ENCODE measurements around the gene PPT2. TPM values are rescaled to one million over a fixed set of nuclear protein-coding genes. Genes with fewer than 3 reads are reported as not detected.

The PPT2 gene
- total and polyA plus RNA-seq, 2 experiments from 2014 or later: 8.9 to 20.6 TPM

- ATAC-seq (no peak), DNase-seq (ENCODE audit: low spot score) (no peak)
- TF ChIP-seq, protein P1, sequence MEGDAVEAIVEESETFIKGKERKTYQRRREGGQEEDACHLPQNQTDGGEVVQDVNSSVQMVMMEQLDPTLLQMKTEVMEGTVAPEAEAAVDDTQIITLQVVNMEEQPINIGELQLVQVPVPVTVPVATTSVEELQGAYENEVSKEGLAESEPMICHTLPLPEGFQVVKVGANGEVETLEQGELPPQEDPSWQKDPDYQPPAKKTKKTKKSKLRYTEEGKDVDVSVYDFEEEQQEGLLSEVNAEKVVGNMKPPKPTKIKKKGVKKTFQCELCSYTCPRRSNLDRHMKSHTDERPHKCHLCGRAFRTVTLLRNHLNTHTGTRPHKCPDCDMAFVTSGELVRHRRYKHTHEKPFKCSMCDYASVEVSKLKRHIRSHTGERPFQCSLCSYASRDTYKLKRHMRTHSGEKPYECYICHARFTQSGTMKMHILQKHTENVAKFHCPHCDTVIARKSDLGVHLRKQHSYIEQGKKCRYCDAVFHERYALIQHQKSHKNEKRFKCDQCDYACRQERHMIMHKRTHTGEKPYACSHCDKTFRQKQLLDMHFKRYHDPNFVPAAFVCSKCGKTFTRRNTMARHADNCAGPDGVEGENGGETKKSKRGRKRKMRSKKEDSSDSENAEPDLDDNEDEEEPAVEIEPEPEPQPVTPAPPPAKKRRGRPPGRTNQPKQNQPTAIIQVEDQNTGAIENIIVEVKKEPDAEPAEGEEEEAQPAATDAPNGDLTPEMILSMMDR (conservative IDR thresholded peaks at IDR 0.05; ENCODE audit: low read depth in 2 of 2): no peak
- Histone ChIP-seq H2AFZ (no peak overlapping the region), H3K79me2 (replicated peaks; ENCODE audit: insufficient read depth) (peaks cover 17% of the 10 kb centered on the region), H3K4me1 (ENCODE audit: insufficient read depth) (peaks cover 22% of the 10 kb centered on the region), H3K4me2 (no peak overlapping the region), H3K27me3 (ENCODE audit: insufficient read depth) (no peaks in the 10 kb centered on the region), H3K36me3 (ENCODE audit: insufficient read depth) (no peaks in the 10 kb centered on the region), H3K27ac (ENCODE audit: low read depth) (no peak overlapping the region), H3F3A (replicated peaks; ENCODE audit: low read depth) (peaks cover 10% of the 10 kb centered on the region; the same call in 1 of the 2 replicates), H4K20me1 (replicated peaks; ENCODE audit: insufficient read depth) (0 out of 2 replicates have a peak, but pooled peaks cover under 1% of the 10 kb centered on the region), H3K4me3 (no peak overlapping the region), H3K9me2 (ENCODE audit: insufficient read depth) (no peaks in the 10 kb centered on the region)
- peaks cover 11% of the 10 kb centered on the region for H3K27me3 Mint-ChIP-seq (ENCODE audit: insufficient read depth, low read depth, poor library complexity)
- H3K27ac Mint-ChIP-seq: peak overlapping the region; percentile 45; the same call in 1 of the 2 replicates
- peak overlapping the region; percentile 40; the same call in 2 of the 3 replicates for H3K4me3 Mint-ChIP-seq
- peaks cover 23% of the 10 kb centered on the region for H3K4me1 Mint-ChIP-seq
- H3K9me3 Mint-ChIP-seq: no peaks in the 10 kb centered on the region
- peaks cover 5% of the 10 kb centered on the region; the same call in 2 of the 3 replicates for H3K36me3 Mint-ChIP-seq (ENCODE audit: low read depth)
Measured at GRCh38 chr6:32131439-32131948, 22.4 kb upstream of the PPT2 start.

DNA sequence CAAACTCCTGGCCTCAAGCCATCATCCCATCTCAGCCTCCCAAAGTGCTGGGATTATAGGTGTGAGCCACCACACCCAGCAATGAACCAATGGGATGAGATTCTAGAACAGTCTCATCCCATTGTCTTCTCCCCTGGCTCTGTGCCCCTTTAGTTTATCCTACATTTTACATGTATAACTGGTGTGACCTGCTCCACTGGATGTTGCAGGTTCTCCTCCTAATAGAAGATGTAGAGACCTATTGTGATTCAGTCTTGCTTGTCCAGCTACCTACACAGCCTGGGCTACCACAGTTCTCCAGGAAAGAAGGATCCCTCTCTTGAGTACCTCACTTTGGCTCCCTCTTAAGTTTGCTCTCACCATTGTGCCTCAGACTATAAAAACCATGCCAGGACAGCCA lies 21.8 kb upstream of the PPT2 start:
- Histone ChIP-seq H2AFZ (no peak overlapping the region), H3K27ac (ENCODE audit: low read depth) (no peak overlapping the region), H3K27me3 (ENCODE audit: insufficient read depth) (no peaks in the 10 kb centered on the region), H3F3A (replicated peaks; ENCODE audit: low read depth) (peaks cover 9% of the 10 kb centered on the region; the same call in 1 of the 2 replicates), H4K20me1 (replicated peaks; ENCODE audit: insufficient read depth) (no peaks in the 10 kb centered on the region), H3K4me1 (ENCODE audit: insufficient read depth) (peaks cover 18% of the 10 kb centered on the region), H3K79me2 (replicated peaks; ENCODE audit: insufficient read depth) (peaks cover 10% of the 10 kb centered on the region), H3K4me2 (no peak overlapping the region), H3K36me3 (ENCODE audit: insufficient read depth) (no peaks in the 10 kb centered on the region), H3K4me3 (no peak overlapping the region), H3K9me2 (ENCODE audit: insufficient read depth) (no peaks in the 10 kb centered on the region)
- Mint-ChIP-seq H3K4me1 (peaks cover 18% of the 10 kb centered on the region), H3K4me3 (no peak overlapping the region), H3K36me3 (ENCODE audit: low read depth) (no peaks in the 10 kb centered on the region; the same call in 2 of the 3 replicates), H3K27me3 (ENCODE audit: insufficient read depth, low read depth, poor library complexity) (peaks cover 11% of the 10 kb centered on the region), H3K27ac (no peak overlapping the region), H3K9me3 (no peaks in the 10 kb centered on the region)
- DNase-seq (ENCODE audit: low spot score) (no peak), ATAC-seq (no peak)
- TF ChIP-seq ZNF462 (CRISPR knock-in tag; IDR thresholded peaks at IDR 0.05) (no peak), ZNF331 (CRISPR knock-in tag; IDR thresholded peaks at IDR 0.05; ENCODE audit: low read depth) (no peak), CREB1 (CRISPR knock-in tag; IDR thresholded peaks at IDR 0.05; ENCODE audit: low read depth) (no peak), STAT1 (IDR thresholded peaks at IDR 0.05; ENCODE audit: unreplicated experiment) (no peak), NANOG (IDR thresholded peaks at IDR 0.05; ENCODE audit: borderline replicate concordance) (no peak), POLR2AphosphoS5 (IDR thresholded peaks at IDR 0.05; ENCODE audit: low read depth) (no peak), JUNB (IDR thresholded peaks at IDR 0.05; ENCODE audit: unreplicated experiment) (no peak)
- TF ChIP-seq, protein P2, sequence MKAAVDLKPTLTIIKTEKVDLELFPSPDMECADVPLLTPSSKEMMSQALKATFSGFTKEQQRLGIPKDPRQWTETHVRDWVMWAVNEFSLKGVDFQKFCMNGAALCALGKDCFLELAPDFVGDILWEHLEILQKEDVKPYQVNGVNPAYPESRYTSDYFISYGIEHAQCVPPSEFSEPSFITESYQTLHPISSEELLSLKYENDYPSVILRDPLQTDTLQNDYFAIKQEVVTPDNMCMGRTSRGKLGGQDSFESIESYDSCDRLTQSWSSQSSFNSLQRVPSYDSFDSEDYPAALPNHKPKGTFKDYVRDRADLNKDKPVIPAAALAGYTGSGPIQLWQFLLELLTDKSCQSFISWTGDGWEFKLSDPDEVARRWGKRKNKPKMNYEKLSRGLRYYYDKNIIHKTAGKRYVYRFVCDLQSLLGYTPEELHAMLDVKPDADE (IDR thresholded peaks at IDR 0.05): no peak

Data from GM23338 (cell line).